ENCODE measurements around the gene BMPR1B.

BMPR1B gene

DNA sequence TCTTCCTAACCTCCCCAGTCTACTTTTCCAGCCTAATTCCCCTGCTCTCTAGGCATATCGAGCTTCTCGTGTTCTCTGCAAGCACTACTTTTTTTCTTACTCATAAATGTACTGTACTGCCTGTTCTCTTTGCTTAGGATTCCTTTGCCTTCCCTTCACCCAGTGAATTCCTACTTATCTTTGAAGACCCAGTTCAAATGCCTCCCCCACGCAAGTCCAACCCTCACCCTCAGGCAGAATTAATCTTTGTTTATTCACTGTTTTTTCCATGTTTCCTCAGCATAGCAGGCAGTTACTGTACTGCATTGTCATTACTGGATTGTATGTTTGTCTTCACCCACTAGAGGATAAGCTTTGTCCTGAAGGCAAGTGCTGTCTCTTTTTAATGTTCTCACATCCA is 287.7 kb downstream of the BMPR1B start:
- H3K27ac ChIP-seq: peak overlapping the region; percentile 48
- no peak for TF ChIP-seq ZFX (IDR thresholded peaks at IDR 0.05; ENCODE audit: borderline replicate concordance)
- TF ChIP-seq, protein P1, sequence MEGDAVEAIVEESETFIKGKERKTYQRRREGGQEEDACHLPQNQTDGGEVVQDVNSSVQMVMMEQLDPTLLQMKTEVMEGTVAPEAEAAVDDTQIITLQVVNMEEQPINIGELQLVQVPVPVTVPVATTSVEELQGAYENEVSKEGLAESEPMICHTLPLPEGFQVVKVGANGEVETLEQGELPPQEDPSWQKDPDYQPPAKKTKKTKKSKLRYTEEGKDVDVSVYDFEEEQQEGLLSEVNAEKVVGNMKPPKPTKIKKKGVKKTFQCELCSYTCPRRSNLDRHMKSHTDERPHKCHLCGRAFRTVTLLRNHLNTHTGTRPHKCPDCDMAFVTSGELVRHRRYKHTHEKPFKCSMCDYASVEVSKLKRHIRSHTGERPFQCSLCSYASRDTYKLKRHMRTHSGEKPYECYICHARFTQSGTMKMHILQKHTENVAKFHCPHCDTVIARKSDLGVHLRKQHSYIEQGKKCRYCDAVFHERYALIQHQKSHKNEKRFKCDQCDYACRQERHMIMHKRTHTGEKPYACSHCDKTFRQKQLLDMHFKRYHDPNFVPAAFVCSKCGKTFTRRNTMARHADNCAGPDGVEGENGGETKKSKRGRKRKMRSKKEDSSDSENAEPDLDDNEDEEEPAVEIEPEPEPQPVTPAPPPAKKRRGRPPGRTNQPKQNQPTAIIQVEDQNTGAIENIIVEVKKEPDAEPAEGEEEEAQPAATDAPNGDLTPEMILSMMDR (IDR thresholded peaks at IDR 0.05): no peak

- H3K27ac ChIP-seq: no peak overlapping the region
- TF ChIP-seq, protein P1 (IDR thresholded peaks at IDR 0.05): no peak
- TF ChIP-seq ZFX (IDR thresholded peaks at IDR 0.05; ENCODE audit: borderline replicate concordance): no peak
Observed at GRCh38 chr4:95048296-95048695, 290.5 kb downstream of the BMPR1B start.

DNA sequence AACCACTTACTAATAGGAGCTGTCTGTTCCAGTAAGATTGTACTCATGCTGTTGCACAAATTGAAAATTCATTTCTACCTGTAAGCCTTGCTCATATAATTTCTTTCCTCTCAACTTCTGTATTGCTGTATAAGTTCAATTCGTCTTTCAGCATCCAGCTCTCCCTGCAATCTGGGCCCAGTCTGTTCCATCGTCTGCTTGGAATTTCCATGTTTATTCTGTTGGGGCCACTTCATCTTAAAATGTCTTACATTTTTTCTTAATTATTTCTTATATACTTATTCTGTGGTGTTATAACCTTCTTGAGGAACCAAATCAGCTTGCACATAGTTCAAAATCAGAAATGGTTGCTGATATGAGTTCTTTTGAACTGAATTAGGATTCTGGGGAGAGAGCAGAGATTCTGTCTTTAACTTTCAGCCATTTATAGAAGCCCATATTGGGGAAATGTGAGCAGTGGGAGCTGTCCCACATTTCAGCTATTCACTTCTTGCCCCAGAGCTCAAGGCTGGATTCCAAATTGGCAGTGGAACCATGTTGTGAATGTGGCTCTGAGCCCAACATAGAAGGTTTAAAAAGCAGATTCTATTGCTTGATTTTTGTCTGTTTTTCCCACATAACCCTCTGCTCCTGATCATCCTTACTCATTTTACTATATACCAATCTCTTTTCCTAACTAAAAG is 291.9 kb downstream of the BMPR1B start:
- no peak overlapping the region for H3K27ac ChIP-seq
- TF ChIP-seq, protein P1 (IDR thresholded peaks at IDR 0.05): no peak
- TF ChIP-seq ZFX (IDR thresholded peaks at IDR 0.05; ENCODE audit: borderline replicate concordance): no peak

- no peak overlapping the region for H3K27ac ChIP-seq
- TF ChIP-seq ZFX (IDR thresholded peaks at IDR 0.05; ENCODE audit: borderline replicate concordance): no peak
- TF ChIP-seq, protein P1 (IDR thresholded peaks at IDR 0.05): no peak
Observed at GRCh38 chr4:95050980-95051701, 293.4 kb downstream of the BMPR1B start.

DNA sequence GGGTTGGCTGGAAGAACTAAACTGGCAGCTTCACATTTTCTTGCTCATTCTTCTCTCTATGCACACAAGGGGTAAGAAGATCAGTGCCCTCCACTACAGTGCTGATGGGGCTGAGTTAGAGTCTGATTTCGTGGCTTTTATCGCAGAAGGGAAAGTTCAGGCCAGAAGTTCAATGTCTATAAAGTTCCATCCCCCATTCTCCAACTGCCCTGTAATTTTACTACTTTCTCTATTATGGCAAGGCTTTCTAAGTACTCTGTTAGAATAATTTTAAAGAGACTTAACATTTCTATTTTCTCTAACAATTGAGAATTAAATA is 293.9 kb downstream of the BMPR1B start:
- no peak overlapping the region for H3K27ac ChIP-seq
- TF ChIP-seq, protein P1 (IDR thresholded peaks at IDR 0.05): no peak
- no peak for TF ChIP-seq ZFX (IDR thresholded peaks at IDR 0.05; ENCODE audit: borderline replicate concordance)

GRCh38 chr4:95058991-95059390 is 301.2 kb downstream of the BMPR1B start:
- TF ChIP-seq, protein P1 (IDR thresholded peaks at IDR 0.05): no peak
- TF ChIP-seq ZFX (IDR thresholded peaks at IDR 0.05; ENCODE audit: borderline replicate concordance): no peak
- no peak overlapping the region for H3K27ac ChIP-seq

GRCh38 chr4:95059663-95060062 is 301.9 kb downstream of the BMPR1B start:
- no peak overlapping the region for H3K27ac ChIP-seq
- no peak for TF ChIP-seq ZFX (IDR thresholded peaks at IDR 0.05; ENCODE audit: borderline replicate concordance)
- TF ChIP-seq, protein P1 (IDR thresholded peaks at IDR 0.05): no peak
